ENCODE measurements around the gene SLC2A3.
"Not testable (repeated sequence)": the region's sequence is repeated elsewhere in the genome, so short reads cannot be mapped to it uniquely, and the experiment has no call there.

Gene SLC2A3

DNA sequence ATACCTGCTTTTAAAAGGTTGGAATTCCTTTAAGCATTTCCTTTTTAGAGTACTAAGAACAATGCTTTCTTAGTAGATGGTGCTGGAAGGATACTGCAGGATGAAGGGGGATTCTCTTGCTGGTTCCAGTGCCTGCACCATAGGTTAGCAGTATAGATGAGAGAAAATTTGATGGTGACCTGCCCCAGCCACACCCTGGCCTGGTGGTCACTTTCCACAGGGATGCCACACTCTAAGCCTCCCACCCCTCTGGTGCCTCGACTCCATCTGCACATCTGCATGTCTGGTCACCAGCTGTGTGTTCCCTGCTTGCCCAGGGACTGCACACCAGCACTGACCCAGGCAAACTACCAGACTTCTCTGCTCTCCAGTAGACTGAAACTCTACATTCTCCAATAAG, 19.1 kb downstream of the SLC2A3 start:
- DNase-seq (ENCODE audit: low read depth in 2 of 2), result no peak

DNA sequence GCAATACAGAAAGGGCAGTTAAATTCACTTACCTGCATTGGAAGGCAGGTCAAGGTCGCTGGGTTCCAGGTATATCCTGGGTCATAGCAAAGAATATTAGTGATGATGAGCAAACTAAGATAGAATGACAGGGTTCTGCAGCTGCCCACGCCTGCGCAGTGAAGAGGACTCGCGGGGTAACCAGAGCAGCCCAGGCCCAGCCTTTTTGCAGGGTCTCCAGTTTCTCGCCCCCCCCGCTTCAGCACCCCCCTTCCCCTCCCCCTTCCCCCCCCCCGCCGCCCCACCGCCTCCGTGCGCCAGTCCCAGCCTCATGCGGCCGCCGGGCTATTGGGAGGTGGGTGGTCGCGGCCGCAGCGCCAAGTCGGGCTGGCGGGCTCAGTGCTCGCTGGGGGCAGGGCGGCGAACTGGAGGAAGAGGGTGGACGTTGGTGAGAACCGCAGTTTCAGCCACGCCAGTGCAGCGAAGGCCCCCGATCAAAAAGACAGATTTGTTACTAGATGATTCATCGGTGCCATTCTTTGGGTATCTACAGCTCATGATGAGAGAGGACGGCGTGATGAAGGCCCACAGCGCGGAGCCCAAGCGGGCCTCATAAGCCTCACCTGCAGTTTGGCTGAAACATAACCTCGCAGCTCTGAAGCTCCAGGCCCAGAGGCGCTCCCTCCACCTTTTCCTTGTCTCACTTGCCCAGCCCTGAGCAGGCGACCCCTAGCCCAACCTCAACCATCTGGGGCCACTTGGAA, 20.2 kb downstream of the SLC2A3 start:
- no peak for DNase-seq (ENCODE audit: low read depth in 2 of 2)

DNA sequence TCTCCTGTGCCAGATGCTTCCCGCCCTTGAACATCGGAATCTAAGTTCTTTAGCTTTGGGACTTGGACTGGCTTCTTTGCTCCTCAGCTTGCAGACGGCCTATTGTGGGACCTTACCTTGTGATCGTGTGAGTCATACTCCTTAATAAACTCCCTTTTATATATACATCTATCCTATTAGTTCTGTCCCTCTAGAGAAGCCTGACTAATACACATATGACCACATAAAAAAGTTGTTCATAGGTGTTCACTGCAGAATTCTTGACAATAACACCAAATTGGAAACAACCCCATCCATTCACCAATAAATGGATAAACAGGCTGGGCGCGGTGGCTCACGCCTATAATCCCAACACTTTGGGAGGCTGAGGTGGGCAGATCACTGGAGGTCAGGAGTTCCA, 25.9 kb downstream of the SLC2A3 start:
- DNase-seq (ENCODE audit: low read depth in 2 of 2), result not testable (repeated sequence)

DNA sequence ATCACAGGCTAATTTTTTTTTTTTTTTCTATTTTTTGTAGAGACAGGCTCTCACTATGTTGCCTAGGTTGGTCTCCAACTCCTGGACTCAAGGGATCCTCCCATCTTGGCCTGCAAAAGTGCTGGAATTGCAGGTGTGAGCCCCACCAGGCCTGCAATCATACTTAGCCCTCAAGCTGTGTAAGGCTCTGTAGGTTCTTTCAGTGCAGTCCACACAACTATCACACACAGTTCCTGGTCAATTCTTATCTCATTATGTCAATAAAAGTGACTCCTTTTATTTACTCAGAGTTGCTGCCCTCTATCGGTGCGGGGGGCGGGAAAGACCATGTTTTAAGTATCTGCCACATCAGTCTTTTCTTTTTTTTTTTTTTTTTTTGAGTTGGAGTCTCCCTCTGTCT, 29.0 kb downstream of the SLC2A3 start:
- DNase-seq (ENCODE audit: low read depth in 2 of 2), result no peak

DNA sequence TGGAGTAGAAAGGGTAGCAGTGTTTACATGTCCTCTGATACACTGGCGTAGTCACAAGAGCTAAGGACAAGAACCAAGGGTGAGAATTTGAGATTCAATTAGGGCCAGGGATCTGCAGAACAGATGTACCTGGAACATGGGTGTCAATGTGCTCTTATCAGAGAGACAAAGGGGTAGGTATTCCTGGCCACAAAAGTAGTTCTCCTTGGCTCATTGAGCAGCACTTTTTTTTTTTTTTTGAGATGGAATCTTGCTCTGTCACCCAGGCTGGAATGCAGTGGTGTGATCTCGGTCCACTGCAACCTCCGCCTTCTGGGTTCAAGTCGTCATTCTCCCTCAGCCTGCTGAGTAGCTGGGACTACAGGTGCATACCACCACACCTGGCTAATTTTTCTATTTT, 29.7 kb downstream of the SLC2A3 start:
- not testable (repeated sequence) for DNase-seq (ENCODE audit: low read depth in 2 of 2)

DNA sequence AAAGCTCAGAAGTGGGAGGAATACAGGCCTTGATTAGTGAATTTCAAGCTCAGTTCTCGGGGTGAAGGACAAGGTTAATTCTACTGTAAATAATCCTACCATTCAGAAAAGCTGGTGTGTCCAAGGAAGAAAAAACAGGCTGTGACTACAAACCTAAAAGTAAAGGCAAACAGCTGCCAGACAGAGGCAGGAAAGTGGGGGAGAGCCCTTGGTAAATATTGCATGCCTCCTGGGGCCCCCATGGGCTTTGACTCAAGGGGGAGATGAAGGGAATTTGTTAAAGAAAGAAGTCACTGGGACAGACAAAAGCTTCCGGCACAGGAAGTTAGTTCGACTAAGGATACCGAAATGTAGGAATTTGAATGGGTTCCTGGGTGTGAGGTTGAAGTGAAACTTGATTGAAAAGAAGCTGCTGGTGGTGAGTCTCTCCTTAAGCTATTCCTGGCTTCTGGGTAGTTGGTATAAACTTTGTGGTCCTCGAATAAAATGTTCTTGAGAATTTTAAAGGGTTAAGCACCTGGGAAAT, 30.3 kb downstream of the SLC2A3 start:
- not testable (repeated sequence) for DNase-seq (ENCODE audit: low read depth in 2 of 2)

DNA sequence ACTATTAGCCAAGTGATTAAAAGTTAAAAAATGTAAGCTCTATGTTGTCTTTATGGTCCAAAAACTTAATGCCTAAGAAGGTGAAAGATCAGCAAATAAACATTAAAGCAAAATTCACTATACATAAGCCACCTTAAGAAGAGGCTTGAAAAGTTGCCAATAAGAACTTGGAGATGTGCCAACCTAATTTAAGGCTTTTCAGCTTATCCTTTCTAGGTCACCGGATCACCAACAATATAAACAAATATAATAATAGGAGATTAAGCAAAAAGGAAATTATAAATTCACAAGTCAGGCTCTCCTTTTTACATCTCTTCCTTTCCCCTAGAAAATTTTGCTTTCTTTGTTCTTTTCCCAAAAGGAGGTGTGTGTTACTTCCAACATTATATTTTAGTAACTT, 30.9 kb downstream of the SLC2A3 start:
- no peak for DNase-seq (ENCODE audit: low read depth in 2 of 2)

DNA sequence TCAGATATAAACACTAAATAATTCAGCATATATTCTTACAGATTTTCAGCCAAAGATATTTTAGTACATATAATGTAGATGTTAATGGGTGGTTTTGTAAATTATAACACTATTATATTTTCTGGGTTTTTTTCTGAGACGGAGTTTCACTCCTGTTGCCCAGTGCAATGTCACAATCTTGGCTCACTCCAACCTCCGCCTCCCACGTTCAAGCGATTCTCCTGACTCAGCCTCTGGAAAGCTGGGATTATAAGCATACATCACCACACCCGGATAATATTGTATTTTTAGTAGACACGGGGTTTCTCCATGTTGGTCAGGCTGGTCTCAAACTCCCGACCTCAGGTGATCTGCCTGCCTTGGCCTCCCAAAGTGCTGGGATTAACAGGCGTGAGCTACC, 33.6 kb downstream of the SLC2A3 start:
- not testable (repeated sequence) for DNase-seq (ENCODE audit: low read depth in 2 of 2)

DNA sequence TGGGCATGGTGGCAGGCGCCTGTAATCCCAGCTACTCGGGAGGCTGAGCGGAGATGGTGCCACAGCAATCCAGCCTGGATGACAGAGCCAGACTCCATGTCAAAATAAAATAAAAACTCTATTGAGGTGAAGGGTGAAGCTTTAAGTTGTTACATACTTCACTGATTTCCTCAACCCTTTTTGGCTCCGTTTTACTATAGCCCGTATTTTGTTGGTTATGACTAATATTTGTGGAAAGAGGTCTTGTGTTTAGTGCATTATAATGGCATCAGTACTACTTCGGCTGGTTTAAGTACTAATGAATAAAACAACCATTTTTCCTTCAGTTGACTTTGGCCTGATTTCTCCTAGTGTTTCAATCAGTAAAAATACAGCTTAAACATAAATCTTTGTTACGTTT, 36.2 kb downstream of the SLC2A3 start:
- DNase-seq (ENCODE audit: low read depth in 2 of 2), result no peak

DNA sequence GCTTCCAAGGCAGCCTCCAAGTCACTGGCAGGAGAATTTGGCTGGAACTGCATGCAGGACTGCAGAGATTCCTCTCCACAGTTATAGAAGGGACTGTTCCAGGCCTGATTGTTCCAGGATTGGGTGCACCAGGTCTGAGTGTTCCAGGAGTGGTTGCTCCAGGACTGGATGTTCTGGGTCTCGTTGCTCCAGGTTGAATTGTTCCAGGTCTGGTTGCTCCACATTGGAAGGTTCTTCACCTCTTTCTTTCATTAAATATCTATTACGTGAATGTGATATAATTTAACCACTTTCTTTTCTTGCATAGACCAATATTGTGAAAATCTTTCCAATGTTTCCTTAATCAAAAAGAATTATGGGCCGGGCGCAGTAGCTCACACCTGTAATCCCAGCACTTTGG, 39.3 kb downstream of the SLC2A3 start:
- DNase-seq (ENCODE audit: low read depth in 2 of 2), result not testable (repeated sequence)

DNA sequence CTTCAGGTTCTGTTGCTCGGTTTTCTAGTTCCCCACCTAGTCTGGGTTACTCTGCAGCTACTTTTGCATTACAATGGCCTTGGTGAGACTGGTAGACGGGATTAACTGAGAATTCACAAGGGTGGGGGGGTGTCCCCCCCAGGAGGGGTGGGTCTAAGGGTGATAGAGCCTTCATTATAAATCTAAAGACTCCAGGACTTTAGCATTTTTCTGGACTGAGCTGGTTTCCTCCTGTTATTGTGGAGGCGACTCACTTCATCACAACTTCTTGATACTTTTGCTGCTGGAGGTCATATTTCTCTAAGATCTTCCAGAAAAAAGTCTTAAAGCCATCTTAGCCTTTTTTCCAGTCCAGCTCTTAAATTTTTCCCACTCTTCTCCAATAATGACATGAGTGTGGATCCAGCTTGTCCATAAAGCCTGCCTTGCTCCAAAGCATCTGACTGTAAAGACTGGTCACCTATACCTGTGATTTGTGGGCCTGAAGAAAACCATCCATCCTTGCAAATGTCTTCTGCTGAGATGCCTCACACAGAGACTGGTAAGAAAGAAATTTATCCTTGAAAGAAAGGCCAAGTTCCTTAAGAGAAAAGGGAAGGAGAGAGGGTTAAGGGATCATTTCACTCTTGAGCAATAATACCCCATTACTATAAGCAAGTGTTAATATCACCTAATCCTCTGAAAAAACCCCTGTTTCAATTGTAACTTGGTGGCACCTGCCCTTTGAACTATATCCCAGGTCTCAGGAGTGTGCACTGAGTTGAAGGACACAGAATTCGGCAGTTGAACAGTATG, 43.6 kb downstream of the SLC2A3 start:
- DNase-seq (ENCODE audit: low read depth in 2 of 2), result no peak

DNA sequence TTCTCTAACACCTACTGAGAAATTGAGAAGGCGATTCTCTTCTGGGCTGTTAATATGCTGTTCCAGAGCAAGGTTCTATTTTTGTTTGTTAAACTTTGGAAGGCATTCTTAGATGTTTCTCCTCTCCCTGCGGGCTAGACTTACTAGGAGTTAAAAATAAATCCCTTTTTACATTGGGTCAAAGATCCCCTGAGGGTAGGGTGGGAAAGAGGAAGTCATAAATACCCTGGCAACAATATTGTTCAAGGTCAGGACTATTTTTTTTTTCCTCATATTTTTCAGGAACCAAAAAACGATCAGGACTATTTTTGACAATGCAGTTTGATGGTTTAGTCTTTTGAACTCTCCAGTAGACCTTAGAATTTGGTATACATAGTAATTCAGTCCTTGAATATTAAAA, 51.3 kb downstream of the SLC2A3 start:
- DNase-seq (ENCODE audit: low read depth in 2 of 2), result no peak

DNA sequence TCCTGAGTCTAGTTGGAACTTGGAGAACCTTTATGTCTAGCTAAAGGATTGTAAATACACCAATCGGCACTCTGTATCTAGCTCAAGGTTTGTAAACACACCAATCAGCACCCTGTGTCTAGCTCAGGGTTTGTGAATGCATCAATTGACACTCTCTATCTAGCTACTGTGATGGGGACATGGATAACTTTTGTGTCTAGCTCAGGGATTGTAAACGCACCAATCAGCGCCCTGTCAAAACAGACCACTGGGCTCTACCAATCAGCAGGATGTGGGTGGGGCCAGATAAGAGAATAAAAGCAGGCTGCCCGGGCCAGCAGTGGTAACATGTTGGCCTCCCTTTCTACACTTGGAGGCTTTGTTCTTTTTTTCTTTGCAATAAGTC, 54.3 kb downstream of the SLC2A3 start:
- not testable (repeated sequence) for DNase-seq (ENCODE audit: low read depth in 2 of 2)

DNA sequence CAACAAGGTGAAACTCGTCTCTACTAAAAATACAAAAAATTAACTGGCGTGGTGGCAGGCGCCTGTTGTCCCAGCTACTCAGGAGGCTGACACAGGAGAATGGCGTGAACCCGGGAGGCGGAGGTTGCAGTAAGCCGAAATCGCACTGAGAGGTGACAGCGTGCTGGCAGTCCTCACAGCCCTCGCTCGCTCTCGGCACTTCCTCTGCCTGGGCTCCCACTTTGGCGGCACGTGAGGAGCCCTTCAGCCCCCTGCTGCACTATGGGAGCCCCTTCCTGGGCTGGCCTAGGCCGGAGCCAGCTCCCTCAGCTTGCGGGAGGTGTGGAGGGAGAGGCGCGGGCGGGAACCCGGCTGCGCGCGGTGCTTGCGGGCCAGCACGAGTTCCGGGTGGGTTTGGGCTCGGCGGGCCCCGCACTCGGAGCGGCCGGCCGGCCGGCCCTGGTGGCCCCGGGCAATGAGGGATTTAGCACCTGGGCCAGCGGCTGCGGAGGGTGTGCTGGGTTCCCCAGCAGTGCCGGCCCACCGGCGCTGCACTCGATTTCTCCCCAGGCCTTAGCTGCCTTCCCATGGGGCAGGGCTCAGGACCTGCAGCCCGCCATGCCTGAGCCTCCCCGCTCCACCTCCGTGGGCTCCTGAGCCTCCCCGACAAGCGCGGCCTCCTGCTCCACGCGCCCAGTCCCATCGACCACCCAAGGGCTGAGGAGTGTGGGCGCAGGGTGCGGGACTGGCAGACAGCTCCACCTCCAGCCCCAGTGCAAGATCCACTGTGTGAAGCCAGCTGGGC, 54.8 kb downstream of the SLC2A3 start:
- not testable (repeated sequence) for DNase-seq (ENCODE audit: low read depth in 2 of 2)

DNA sequence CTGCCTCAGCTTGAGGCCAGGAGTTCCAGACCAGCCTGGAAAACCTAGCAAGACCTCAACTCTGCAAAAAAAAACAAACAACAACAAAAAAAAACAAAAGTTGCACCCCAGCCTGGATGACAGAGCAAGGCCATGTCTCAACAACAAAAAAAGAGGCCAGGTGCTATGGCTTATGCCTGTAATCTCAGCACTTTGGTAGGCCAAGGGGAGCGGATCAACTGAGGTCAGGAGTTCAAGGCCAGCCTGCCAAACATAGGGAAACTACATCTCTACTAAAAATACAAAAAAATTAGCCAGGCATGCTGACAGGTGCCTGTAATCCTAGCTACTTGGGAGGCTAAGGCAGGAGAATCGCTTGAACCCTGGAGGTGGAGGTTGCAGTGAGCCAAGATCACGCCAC, 56.7 kb downstream of the SLC2A3 start:
- no peak for DNase-seq (ENCODE audit: low read depth in 2 of 2)

DNA sequence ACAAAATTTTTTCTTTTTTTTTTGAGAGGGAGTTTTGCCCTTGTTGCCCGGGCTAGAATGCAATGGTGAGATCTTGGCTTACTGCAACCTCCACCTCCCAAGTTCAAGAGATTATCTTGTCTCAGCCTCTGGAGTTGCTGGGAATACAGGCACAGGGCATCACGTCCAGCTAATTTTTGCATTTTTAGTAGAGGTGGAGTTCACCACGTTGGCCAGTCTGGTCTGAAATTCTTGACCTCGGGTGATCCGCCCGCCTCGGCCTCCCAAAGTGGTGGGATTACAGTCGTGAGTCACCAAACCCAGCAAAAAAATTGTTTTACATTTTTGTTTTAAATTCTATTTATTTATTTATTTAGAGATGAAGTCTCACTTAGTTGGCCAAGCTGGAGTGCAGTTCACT, 58.6 kb downstream of the SLC2A3 start:
- DNase-seq (ENCODE audit: low read depth in 2 of 2), result no peak

DNA sequence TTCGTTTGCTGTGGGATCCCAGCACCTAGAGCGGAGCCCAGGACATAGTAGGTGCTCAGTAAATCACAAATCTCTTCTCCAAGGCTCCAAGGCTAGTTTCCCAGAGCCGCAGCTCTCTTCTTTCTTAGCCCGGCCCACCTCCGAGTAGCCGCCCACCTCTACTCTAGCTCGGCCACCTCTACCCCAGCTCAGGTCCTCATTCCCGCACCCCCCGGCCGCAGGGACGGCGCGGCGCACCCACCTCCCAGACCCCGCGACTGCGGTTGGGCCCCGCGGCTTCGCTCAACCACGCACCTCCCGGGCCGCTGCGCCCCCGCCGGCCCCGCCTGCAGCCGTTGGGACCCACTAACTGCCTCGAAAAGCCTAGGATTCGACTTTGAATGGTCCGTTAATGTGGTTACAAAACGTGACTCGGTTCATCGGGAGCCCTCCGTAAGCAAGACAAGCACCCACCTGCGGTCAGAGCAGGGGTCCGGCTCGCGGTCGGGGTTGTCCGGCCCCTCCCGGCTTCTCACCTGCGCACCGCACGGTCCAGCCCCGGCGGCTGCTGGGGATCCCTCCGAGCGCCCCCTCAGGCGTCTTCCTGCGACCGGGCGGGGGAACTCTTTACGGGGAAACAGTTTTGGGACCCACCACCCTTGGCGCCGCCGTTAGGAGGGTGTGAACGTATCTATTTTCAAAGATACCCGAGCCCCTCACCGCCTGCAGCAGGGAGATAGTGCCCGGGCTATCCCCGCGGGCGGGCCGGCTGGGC, 63.2 kb downstream of the SLC2A3 start, which contains the start of gene SLC2A14:
SLC2A14 (minus strand) TSS at position 350 of the 754 bp plus-strand sequence. CDS start 3,035 bp downstream, outside the sequence.
- no peak for DNase-seq (ENCODE audit: low read depth in 2 of 2)

DNA sequence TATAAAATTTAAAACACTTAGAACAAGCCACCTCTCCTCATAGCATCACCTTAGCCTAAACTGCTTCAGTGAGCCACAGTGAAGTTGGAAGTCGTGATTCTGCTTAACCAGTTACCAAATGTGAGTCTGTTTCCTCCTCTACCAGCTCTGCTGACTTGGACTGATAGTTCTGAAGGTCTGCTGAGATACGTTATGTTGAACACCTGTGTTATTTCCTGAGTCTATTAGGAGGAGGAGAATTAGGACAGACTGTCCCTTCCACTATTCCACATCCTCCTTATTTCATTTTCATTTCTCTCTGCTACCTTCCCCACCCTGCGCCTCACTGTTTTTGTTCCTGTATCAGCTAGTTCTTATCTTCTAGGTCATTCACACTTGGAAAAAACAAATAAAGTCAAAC, 65.7 kb downstream of the SLC2A3 start:
- DNase-seq (ENCODE audit: low read depth in 2 of 2), result no peak

Data from stimulated activated CD4-positive, alpha-beta T cell treated with anti-CD3 and anti-CD28 coated beads, Interleukin-15, amount 100 ng/mL, for 48 hours (primary cell).